A549 (cell line): Measurements from ENCODE around the gene FAM204A.

ENCODE experiments used
- POLR2A ChIP-seq: IDR thresholded peaks from 2 replicates; pipeline ENCODE4 v1.6.1; 2012; ENCODE audit warnings: mild to moderate bottlenecking, low read length
- TF ChIP-seq, protein P1 (sequence below): fragments of >200 bp; sonication (Bioruptor Twin); formaldehyde crosslinking; IDR thresholded peaks from 3 replicates; pipeline ENCODE4 v1.6.1; 2016
- TF ChIP-seq, protein P2 (sequence below): fragments of >200 bp; sonication (Bioruptor Twin); formaldehyde crosslinking; IDR thresholded peaks from 3 replicates; pipeline ENCODE4 v1.5.1; 2016

DNA sequence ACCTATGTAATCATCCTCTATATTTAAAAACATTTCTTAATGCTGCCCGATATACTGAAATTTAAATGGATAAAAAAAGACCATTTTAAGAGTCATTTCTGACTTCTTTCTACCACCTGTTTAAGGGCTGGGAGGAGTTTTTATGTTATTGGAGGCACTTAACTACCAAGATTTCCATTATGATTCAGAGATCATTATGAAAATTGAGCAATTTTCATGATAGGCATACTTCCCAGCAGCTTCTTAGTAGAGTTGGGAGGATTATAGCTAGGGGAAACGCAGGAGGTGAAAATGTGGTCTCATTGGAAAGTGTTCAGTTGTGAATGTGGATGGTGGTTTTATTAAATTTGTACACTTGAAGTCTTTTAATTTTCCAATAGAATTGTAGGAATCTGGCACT, 28.4 kb upstream of the FAM204A start:
- TF ChIP-seq, protein P1, sequence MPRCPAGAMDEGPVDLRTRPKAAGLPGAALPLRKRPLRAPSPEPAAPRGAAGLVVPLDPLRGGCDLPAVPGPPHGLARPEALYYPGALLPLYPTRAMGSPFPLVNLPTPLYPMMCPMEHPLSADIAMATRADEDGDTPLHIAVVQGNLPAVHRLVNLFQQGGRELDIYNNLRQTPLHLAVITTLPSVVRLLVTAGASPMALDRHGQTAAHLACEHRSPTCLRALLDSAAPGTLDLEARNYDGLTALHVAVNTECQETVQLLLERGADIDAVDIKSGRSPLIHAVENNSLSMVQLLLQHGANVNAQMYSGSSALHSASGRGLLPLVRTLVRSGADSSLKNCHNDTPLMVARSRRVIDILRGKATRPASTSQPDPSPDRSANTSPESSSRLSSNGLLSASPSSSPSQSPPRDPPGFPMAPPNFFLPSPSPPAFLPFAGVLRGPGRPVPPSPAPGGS = no peak
- TF ChIP-seq, protein P2, sequence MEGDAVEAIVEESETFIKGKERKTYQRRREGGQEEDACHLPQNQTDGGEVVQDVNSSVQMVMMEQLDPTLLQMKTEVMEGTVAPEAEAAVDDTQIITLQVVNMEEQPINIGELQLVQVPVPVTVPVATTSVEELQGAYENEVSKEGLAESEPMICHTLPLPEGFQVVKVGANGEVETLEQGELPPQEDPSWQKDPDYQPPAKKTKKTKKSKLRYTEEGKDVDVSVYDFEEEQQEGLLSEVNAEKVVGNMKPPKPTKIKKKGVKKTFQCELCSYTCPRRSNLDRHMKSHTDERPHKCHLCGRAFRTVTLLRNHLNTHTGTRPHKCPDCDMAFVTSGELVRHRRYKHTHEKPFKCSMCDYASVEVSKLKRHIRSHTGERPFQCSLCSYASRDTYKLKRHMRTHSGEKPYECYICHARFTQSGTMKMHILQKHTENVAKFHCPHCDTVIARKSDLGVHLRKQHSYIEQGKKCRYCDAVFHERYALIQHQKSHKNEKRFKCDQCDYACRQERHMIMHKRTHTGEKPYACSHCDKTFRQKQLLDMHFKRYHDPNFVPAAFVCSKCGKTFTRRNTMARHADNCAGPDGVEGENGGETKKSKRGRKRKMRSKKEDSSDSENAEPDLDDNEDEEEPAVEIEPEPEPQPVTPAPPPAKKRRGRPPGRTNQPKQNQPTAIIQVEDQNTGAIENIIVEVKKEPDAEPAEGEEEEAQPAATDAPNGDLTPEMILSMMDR = no peak
- TF ChIP-seq POLR2A = no peak
